Aorta (tissue), 5 donors: ENCODE data around the gene RRP36. TPM values are rescaled to one million over a fixed set of nuclear protein-coding genes. Genes with fewer than 3 reads are reported as not detected.

Experiments used
- ATAC-seq: fragments of 200-7000 bp; cut with Tn5 transposase; one replicate; pipeline ENCODE4 v1.9.1; 2022; ENCODE audit warnings: moderate library complexity; ENCODE audit not compliant: low FRiP score
- DNase-seq, 2 donors: peaks; one replicate each; pipeline ENCODE4 v3.0.0-alpha.2; 2020
- H3K27ac ChIP-seq, 2 donors: one replicate each; pipeline ENCODE4 v1.5.1; 2013; ENCODE audit warnings: low read length in 2 of 2, mild to moderate bottlenecking in 2 of 2, moderate library complexity in 2 of 2, control low read depth in 1 of 2, inconsistent platforms in 1 of 2, low read depth in 1 of 2
- H3K27me3 ChIP-seq, 2 donors: one replicate each; pipeline ENCODE4 v1.6.1; 2013; ENCODE audit warnings: control low read depth in 1 of 2, low read length in 1 of 2, mild to moderate bottlenecking in 1 of 2, moderate library complexity in 1 of 2; ENCODE audit not compliant: insufficient read depth in 2 of 2, control insufficient read depth in 1 of 2
- H3K36me3 ChIP-seq, 2 donors: one replicate each; pipeline ENCODE4 v1.6.1; 2013; ENCODE audit warnings: control low read depth in 1 of 2, low read length in 1 of 2, mild to moderate bottlenecking in 1 of 2; ENCODE audit not compliant: insufficient read depth in 2 of 2, control insufficient read depth in 1 of 2
- H3K4me1 ChIP-seq, 2 donors: one replicate each; pipeline ENCODE4 v1.6.1; 2013; ENCODE audit warnings: low read length in 2 of 2, control low read depth in 1 of 2, mild to moderate bottlenecking in 1 of 2, moderate library complexity in 1 of 2; ENCODE audit not compliant: insufficient read depth in 2 of 2, control insufficient read depth in 1 of 2
- H3K4me3 ChIP-seq, 2 donors: one replicate each; pipeline ENCODE4 v1.5.1; 2013; ENCODE audit warnings: low read length in 2 of 2, control low read depth in 1 of 2, mild to moderate bottlenecking in 1 of 2
- H3K9me3 ChIP-seq: one replicate; pipeline ENCODE4 v1.6.1; 2013; ENCODE audit warnings: mild to moderate bottlenecking, low read length; ENCODE audit not compliant: control insufficient read depth
- WGBS, 2 donors: extraction: QIAGEN DNeasy Blood & Tissue Kit; methylation state at CpG; one replicate each; pipeline ENCODE4 v1.1.7; 2013; 5-methylcytosine and 5-hydroxymethylcytosine counted together
- intact Hi-C, 2 donors: fragments of 100-400 bp; cut with DNase I; formaldehyde crosslinking; loops; one replicate each; pipeline versions ENCODE4 v1.14.2 to v1.15.0; 2022
- polyA plus RNA-seq, 2 donors: library from polyadenylated mRNA; stranded (reverse); fragments of 200-250 nt; gene quantifications; one replicate each; pipeline ENCODE4 v1.2.3, GENCODE V29; 2013
- total RNA-seq, 2 donors: library from RNA; stranded (reverse); fragmentation: NEBNext Ultra II Directional; extraction: Animal tissue kit (Norgen Biotek cat#: 25700); gene quantifications; one replicate each; pipeline ENCODE4 v1.2.1, GENCODE V29; 2021
- donor health status: healthy with polysubstance abuse.
- donor health status: Bipolar disorder and iron deficiency.
- donor health status: DM: no; HTN: no; CAD: no.
- donor health status: DM: no; HTN: no; CAD: no.
- donor health status: DM: yes; HTN: yes; CAD: no.

Gene RRP36
- total and polyA plus RNA-seq, 4 donors = 29.6 to 41.1 (median 38.6) TPM

DNA sequence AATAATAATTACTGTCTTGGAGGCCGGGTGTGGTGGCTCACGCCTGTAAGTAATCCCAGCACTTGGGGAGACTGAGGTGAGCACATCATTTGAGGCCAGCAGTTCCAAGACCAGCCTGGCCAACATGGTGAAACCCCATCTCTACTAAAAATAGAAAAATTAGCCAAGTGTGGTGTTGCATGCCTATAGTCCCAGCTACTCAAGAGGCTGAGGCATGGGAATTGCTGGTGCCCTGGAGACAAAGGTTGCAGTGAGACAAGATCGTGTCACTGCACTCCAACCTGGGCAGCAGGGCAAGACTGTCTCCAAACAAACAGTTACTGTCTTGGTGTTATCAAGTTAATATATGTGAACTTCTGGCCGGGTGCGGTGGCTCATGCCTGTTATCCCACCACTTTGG, 4.9 kb downstream of the RRP36 start:
- H3K4me3 ChIP-seq = no peak overlapping the region
- DNase-seq = no peak
- peaks cover 11 to 13% of the 10 kb centered on the region in 2 donors for H3K36me3 ChIP-seq
- no peak overlapping the region for H3K27ac ChIP-seq
- H3K9me3 ChIP-seq = no peaks in the 10 kb centered on the region
- ATAC-seq = no peak
- no peaks in the 10 kb centered on the region for H3K27me3 ChIP-seq
- H3K4me1 ChIP-seq = no peaks in the 10 kb centered on the region
- WGBS, 2 donors = 92% methylated on average over 5 of the region's 5 CpGs
- intact Hi-C loops = no loop called here

DNA sequence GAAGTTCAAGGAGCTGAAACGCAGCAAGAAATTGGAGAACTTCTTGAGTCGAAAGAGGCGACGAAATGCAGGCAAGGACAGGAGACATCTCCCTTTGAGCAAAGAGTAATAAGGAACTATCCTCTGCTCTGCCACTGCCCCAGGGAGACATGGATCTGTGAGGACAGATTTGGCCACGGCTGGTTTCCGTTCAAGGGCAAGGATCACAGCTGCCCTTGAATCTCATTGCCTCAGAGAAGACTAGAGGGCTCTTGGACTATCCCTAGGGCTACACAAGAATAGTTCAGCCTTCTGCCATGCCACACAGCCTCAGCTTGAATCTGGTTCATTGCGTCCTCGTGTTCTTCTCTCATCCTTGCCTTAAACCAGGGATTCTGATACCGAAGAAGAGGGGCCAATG, 7.7 kb downstream of the RRP36 start:
- H3K9me3 ChIP-seq = no peaks in the 10 kb centered on the region
- ATAC-seq = no peak
- no peak overlapping the region for H3K27ac ChIP-seq
- no peak overlapping the region for H3K4me3 ChIP-seq
- no peak for DNase-seq
- intact Hi-C loops = no loop called here
- H3K36me3 ChIP-seq = peaks cover 11 to 15% of the 10 kb centered on the region in 2 donors
- H3K27me3 ChIP-seq = no peaks in the 10 kb centered on the region
- 86 to 89% methylated on average over 9 of the region's 9 CpGs for WGBS, 2 donors
- no peaks in the 10 kb centered on the region for H3K4me1 ChIP-seq

DNA sequence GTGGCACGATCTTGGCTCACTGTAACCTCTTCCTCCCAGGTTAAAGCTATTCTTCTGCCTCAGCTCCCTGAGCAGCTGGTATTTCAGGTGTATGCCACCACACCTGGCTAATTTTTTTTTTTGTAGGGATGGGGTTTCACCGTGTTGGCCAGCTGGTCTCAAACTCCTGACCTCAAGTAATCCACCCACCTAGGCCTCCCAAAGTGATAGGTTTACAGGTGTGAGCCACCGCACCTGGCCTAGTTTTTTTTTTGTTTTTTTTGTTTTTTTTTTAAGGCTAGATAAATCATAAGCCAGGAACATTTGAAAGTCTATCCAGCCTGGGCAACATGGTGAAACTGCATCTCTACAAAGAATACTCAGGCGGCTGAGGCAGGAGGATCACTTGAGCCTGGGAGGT, 10.9 kb downstream of the RRP36 start:
- Histone ChIP-seq H3K27me3 (no peaks in the 10 kb centered on the region), H3K9me3 (no peaks in the 10 kb centered on the region), H3K36me3 (peaks cover 10 to 12% of the 10 kb centered on the region in 2 donors), H3K4me1 (no peaks in the 10 kb centered on the region), H3K27ac (no peak overlapping the region), H3K4me3 (no peak overlapping the region)
- intact Hi-C loops = no loop called here
- no peak for ATAC-seq
- 85 to 91% methylated on average over 4 of the region's 4 CpGs for WGBS, 2 donors
- DNase-seq = no peak

DNA sequence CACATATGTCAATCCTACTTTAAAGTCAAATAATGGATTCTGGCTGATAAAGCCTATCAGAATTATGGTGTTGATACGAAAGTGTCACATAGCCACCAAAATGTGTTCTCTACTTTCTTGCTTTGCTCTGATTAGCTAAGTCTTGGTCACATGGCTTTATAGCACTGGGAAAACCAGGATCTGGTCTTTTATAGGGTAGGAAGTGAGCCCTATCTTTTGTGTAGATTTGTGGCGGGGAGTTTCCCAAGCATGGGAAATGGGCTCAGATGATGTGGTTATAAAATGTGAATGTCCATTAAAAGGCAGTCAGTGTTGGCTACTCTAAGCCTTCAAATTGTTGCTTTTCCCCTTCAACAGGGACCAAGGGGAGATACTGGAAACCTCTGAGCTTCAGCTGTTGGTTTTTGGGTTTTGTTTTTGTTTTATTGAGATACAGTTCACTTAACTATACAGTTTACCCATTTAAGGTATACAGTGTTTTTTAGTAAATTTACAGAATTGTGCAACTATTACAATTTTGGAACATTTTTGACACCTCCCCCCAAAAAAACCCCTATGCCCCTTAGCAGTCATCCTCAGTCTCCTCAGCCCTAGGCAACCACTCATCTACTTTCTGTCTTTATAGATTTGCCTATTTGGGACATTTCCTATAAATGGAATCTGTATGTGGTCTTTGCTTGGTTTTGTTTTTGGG, 12.2 kb downstream of the RRP36 start:
- no peaks in the 10 kb centered on the region for H3K9me3 ChIP-seq
- peak overlapping the region in 1 of 2 donors; percentile 28 for H3K27ac ChIP-seq
- H3K36me3 ChIP-seq = peaks cover 9% of the 10 kb centered on the region in 2 donors
- 79 to 89% methylated on average over 2 of the region's 2 CpGs for WGBS, 2 donors
- intact Hi-C loops = no loop called here
- ATAC-seq (no peak), DNase-seq (no peak)
- no peak overlapping the region for H3K4me3 ChIP-seq
- H3K27me3 ChIP-seq = no peaks in the 10 kb centered on the region
- no peaks in the 10 kb centered on the region for H3K4me1 ChIP-seq

DNA sequence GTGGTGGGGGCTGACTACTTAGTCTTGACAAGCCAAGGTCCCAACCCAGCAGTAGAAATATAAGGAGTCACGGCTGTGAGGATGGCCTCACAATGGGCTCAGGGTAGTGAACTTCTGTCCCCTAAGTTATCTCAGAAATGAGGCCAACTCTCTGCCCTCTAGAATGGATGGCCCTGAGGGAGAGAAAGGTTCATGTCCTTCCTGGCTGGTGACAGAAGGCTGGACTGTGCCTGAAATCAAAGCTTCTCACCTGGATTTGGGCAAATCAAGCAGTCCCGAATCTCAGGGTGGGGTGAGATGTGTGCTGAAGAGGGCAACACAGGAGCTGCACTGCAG, 12.7 kb downstream of the RRP36 start:
- Histone ChIP-seq H3K4me1 (no peaks in the 10 kb centered on the region), H3K36me3 (peaks cover 6% of the 10 kb centered on the region in 2 donors), H3K4me3 (no peak overlapping the region), H3K9me3 (no peaks in the 10 kb centered on the region), H3K27ac (no peak overlapping the region), H3K27me3 (no peaks in the 10 kb centered on the region)
- ATAC-seq (no peak), DNase-seq (peak in 1 of 2 donors; percentile 40)
- WGBS, 2 donors = 81 to 84% methylated on average over 2 of the region's 2 CpGs
- intact Hi-C loops = no loop called here

DNA sequence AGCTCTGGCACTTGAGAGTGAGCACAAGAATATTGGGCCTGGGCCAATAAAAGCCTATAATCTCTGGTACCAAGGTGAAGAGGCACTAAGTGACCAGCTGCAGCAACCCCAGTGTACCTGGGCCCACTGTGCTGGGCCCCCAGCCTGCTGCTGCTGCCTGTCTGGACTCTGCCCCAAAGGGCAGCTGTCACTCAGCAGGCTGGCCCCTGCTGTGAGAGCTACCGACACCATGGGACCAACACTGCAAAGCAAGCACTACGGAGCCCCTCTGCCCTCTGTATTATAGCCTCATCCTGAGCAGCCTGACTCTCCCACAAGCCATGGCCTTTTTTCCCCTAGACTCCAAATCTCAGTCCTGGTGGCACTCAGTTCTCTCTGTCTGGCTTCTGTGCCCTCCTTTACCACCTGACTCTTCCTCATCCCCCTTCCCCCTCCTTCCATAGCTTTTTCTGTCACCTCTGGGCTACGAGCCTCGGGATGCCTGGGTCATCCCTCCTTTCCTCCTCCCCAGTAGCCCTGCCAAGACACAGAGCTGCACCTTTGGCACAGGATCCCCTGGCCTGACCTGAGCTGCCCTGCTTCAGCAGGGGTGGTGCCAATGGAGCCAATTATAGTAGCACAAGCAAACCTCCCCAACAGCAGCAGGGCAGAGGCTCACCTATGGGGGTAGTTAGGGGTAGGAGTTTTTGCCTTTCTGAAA, 14.2 kb downstream of the RRP36 start:
- H3K4me3 ChIP-seq = no peak overlapping the region
- no peaks in the 10 kb centered on the region for H3K9me3 ChIP-seq
- 35 to 46% methylated on average over 4 of the region's 4 CpGs for WGBS, 2 donors
- peaks cover 2% of the 10 kb centered on the region in 2 donors for H3K36me3 ChIP-seq
- no peak for ATAC-seq
- intact Hi-C loops = no loop called here
- no peak overlapping the region for H3K27ac ChIP-seq
- H3K4me1 ChIP-seq = no peaks in the 10 kb centered on the region
- peak in 1 of 2 donors; percentile 45 for DNase-seq
- no peaks in the 10 kb centered on the region for H3K27me3 ChIP-seq

DNA sequence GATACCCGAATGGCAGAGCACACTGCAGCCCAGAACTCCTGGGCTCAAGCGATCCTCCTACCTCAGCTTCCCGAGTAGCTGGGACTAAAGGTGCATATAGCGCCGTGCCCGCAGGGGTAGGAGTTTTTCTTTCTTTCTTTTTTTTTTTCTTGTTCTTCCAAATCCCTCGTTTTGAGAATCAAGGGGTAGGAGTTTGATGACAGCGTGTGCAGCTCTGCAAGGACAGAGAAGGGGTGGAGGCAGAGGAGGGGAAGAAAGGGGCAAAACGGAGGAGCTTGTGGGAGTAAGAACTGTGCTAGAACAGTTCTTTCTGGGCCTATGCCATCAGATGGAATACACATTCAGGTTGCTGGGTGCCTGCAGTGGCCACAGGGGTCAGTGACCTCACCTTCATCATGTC, 15.3 kb downstream of the RRP36 start:
- Histone ChIP-seq H3K9me3 (no peaks in the 10 kb centered on the region), H3K27ac (no peak overlapping the region), H3K4me1 (no peaks in the 10 kb centered on the region), H3K36me3 (peaks cover 2% of the 10 kb centered on the region in 2 donors), H3K27me3 (no peaks in the 10 kb centered on the region), H3K4me3 (no peak overlapping the region)
- ATAC-seq = no peak
- DNase-seq = peak in 1 of 2 donors; percentile 16
- intact Hi-C loops = no loop called here
- WGBS, 2 donors = 90 to 91% methylated on average over 9 of the region's 9 CpGs

DNA sequence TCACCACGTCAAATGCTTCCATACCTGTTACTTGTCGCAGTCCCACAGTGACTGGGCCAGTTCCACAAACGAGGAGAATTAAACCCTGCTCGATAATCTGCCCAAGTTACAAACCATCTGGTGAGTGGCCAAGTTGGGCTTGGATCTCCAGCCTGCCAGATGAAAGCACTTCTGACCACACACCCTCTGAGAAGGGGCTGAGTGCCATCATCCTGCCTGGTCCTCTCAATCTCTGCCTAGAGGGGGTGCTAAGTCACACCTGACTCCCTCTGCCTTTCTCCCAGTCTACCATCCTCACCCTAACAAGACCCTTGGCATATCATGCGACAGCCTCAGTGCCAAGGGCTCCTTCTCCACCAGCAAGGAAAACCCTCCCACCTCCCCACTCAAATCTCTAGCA, 15.8 kb downstream of the RRP36 start:
- intact Hi-C loops = no loop called here
- H3K4me3 ChIP-seq = no peak overlapping the region
- DNase-seq = peak in 1 of 2 donors; percentile 33
- H3K36me3 ChIP-seq = peaks cover 2% of the 10 kb centered on the region in 2 donors
- no peaks in the 10 kb centered on the region for H3K4me1 ChIP-seq
- H3K27me3 ChIP-seq = no peaks in the 10 kb centered on the region
- ATAC-seq = no peak
- H3K9me3 ChIP-seq = no peaks in the 10 kb centered on the region
- H3K27ac ChIP-seq = no peak overlapping the region
- 73 to 75% methylated on average over 5 of the region's 5 CpGs for WGBS, 2 donors

DNA sequence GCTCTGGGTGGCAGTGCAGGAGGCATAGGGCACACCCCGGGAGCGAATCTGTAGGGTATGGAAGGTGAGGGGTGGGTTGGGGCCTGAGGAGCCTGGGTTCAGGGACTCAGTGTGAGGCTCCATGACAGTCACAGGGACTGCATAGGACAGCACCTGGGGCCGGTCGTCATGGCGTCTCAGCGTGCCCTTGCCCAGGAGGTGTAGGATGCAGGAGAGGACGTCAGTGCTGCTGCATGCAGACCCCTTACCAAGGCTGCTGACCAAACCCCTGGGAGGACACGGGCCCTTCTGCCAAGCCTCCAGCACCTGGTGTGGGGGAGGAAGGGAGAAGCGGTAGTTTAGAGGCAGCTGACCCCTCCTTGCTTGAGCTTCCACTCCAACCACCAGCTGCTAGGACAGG, 16.3 kb downstream of the RRP36 start:
- Histone ChIP-seq H3K4me3 (no peak overlapping the region), H3K4me1 (no peaks in the 10 kb centered on the region), H3K27me3 (no peaks in the 10 kb centered on the region), H3K36me3 (peaks cover 0 to 2% of the 10 kb centered on the region in 2 donors), H3K9me3 (no peaks in the 10 kb centered on the region), H3K27ac (no peak overlapping the region)
- DNase-seq (peak in 1 of 2 donors; percentile 52), ATAC-seq (no peak)
- intact Hi-C loops = no loop called here
- WGBS, 2 donors = 89 to 94% methylated on average over 6 to 9 of the region's 9 CpGs
